ENCODE results near the gene RPS14. TPM values are rescaled to one million over a fixed set of nuclear protein-coding genes. Genes with fewer than 3 reads are reported as not detected.

The RPS14 gene
- total and polyA plus RNA-seq, 2 of the 8 experiments (the other 6 are each of a cell fraction or from before 2014, with no cell fraction given), result 2,548 to 6,423 TPM

DNA sequence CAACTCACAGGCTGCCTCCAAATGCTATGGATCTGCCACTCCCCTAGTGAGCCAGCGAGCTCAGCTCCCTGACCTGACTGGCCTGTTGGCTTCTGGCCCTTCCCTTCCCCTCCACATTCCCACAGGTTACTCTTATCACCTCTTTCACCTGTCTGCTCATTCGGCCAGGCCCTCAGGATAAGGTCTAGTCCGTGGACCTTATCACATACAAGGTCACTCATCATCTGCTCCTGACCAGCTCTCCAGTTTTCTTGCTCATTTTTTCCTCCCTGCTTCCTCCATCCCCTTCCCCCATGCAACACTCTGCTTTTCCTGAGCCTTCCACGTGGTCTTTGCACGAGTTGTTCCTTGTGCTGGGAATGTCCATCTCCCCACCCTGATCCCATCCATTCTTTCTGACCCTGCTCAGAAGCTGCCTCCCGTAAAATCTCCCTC lies 32.5 kb upstream of the RPS14 start:
- Histone ChIP-seq H2BK5ac (ENCODE audit: low read depth, low read length) (no peak overlapping the region), H4K91ac (replicated peaks; ENCODE audit: insufficient read length, low read length) (peak overlapping the region; percentile 76), H4K20me1 (replicated peaks in 1 of 2; ENCODE audit: control insufficient read depth in 1 of 2, insufficient read depth in 2 of 2, low read length in 2 of 2) (no peaks in the 10 kb centered on the region), H3K36me3 (ENCODE audit: control insufficient read depth in 2 of 4, insufficient read depth in 4 of 4, low read length in 3 of 4) (no peaks in the 10 kb centered on the region), H2BK20ac (ENCODE audit: low read length) (0 out of 2 replicates have a peak overlapping the region, but pooled peaks have one; percentile 23), H3K4me1 (replicated peaks in 1 of 4; ENCODE audit: control insufficient read depth in 3 of 4, insufficient read depth in 4 of 4, low read length in 3 of 4) (peaks cover 0 to 19% (median 11%) of the 10 kb centered on the region in 4 experiments; a peak in 5 of 7 replicates), H3K14ac (ENCODE audit: insufficient read length) (no peak overlapping the region), H3K27me3 (replicated peaks in 1 of 4; ENCODE audit: control insufficient read depth in 3 of 4, extremely low read depth in 1 of 4, insufficient read depth in 3 of 4, low read length in 3 of 4) (no peaks in the 10 kb centered on the region), H2AK5ac (ENCODE audit: low read depth, low read length) (no peak overlapping the region), H3K79me2 (ENCODE audit: control insufficient read depth in 1 of 2, insufficient read depth in 2 of 2, low read length in 2 of 2) (peaks cover 0 to 2% of the 10 kb centered on the region in 2 experiments; a peak in 2 of 4 replicates), H3K23me2 (ENCODE audit: low read depth, low read length) (peaks cover 3% of the 10 kb centered on the region; the same call in 1 of the 2 replicates), H3K18ac (ENCODE audit: extremely low read depth, low read length) (no peak overlapping the region), H2BK12ac (ENCODE audit: low read depth, low read length) (peak overlapping the region; percentile 53; the same call in 1 of the 2 replicates), H3K56ac (replicated peaks; ENCODE audit: insufficient read length, low read depth, low read length) (no peak overlapping the region), H2AFZ (ENCODE audit: low read length) (no peak overlapping the region), H3K4ac (replicated peaks; ENCODE audit: insufficient read length, low read depth, low read length) (no peak overlapping the region), H2BK15ac (ENCODE audit: low read length) (peak overlapping the region; percentile 75; the same call in 1 of the 2 replicates), H3K27ac (ENCODE audit: low read depth, low read length) (no peak overlapping the region), H3K4me2 (ENCODE audit: insufficient read depth in 1 of 2, low read depth in 2 of 2, low read length in 2 of 2) (no peak overlapping the region), H3K4me3 (ENCODE audit: extremely low read depth in 1 of 4, insufficient read depth in 2 of 4, low read depth in 3 of 4, low read length in 4 of 4) (no peak overlapping the region), H3K79me1 (ENCODE audit: low read depth, low read length) (peaks cover under 1% of the 10 kb centered on the region; the same call in 1 of the 2 replicates), H2BK120ac (replicated peaks; ENCODE audit: low read depth, low read length) (no peak overlapping the region), H3K9me3 (ENCODE audit: insufficient read depth in 2 of 2, low read depth in 1 of 2, low read length in 1 of 2) (no peaks in the 10 kb centered on the region), H3K9ac (replicated peaks in 1 of 4; ENCODE audit: extremely low read depth in 1 of 4, low read depth in 3 of 4, low read length in 3 of 4) (no peak overlapping the region), H3K23ac (ENCODE audit: insufficient read length) (no peak overlapping the region), H4K8ac (ENCODE audit: extremely low read depth, insufficient read depth, low read length) (no peak overlapping the region), H4K5ac (ENCODE audit: insufficient read length, low read depth, low read length) (no peak overlapping the region)
- FAIRE-seq (no peak), DNase-seq (ENCODE audit: low read depth in 1 of 2, low spot score in 2 of 2) (no peak)
- ChIA-PET CTCF (ENCODE audit: partially characterized antibody) (interaction anchor here (0.6 to 30.8 kb wide), 8 partner anchors 8 to 111 kb away, joined by 3 to 571 read pairs (median 6); partner anchors contain the start of gene NDST1), POLR2A (ENCODE audit: partially characterized antibody) (interaction anchor here (1.1 to 12.0 kb wide), 8 partner anchors 8 to 32 kb away, joined by 3 to 122 read pairs (median 6); partner anchors contain the start of gene RPS14)
- WGBS, 2 experiments (ENCODE audit: extremely low coverage in 1 of 2, insufficient coverage in 1 of 2, insufficient read length in 1 of 2, insufficient replicate concordance in 2 of 2, low coverage in 1 of 2, low lambda C conversion rate in 2 of 2, missing lambda C conversion rate in 1 of 2), result 93% methylated on average over 6 of the region's 6 CpGs; no CpG with 5 or more reads in 1 of the 2 experiments
- TF ChIP-seq HDAC2 (IDR thresholded peaks at IDR 0.05; ENCODE audit: borderline replicate concordance in 1 of 2, low read depth in 2 of 2, low read length in 2 of 2), result no peak
